WTC11 (cell line): ENCODE measurements around the gene PLEKHH3. TPM values are rescaled to one million over a fixed set of nuclear protein-coding genes. Genes with fewer than 3 reads are reported as not detected.

ENCODE experiments used
- GABPB1 ChIP-seq: sonication (generic); formaldehyde crosslinking; IDR thresholded peaks from 2 replicates; pipeline ENCODE4 v1.8.1; 2023; ENCODE audit warnings: mild to moderate bottlenecking, missing genetic modification reagents
- NFATC4 ChIP-seq: fragments of 250-450 bp; sonication (Bioruptor Pico); IDR thresholded peaks from 2 replicates; pipeline ENCODE4 v1.9.0; 2021; ENCODE audit warnings: mild to moderate bottlenecking
- NFE2L1 ChIP-seq: sonication (generic); formaldehyde crosslinking; IDR thresholded peaks from 2 replicates; pipeline ENCODE4 v1.8.1; 2023; ENCODE audit warnings: missing genetic modification reagents
- NFYB ChIP-seq: sonication (generic); formaldehyde crosslinking; conservative IDR thresholded peaks from 2 replicates; pipeline ENCODE4 v1.8.0; 2022; ENCODE audit warnings: low read depth, missing genetic modification reagents
- NR3C1 ChIP-seq: sonication (generic); formaldehyde crosslinking; conservative IDR thresholded peaks from 2 replicates; pipeline ENCODE4 v1.8.1; 2023; ENCODE audit warnings: low read depth, mild to moderate bottlenecking, missing genetic modification reagents
- OVOL2 ChIP-seq: fragments of 250-450 bp; sonication (Bioruptor Pico); IDR thresholded peaks from 2 replicates; pipeline ENCODE4 v1.9.0; 2021; ENCODE audit warnings: mild to moderate bottlenecking, borderline replicate concordance
- PRDM15 ChIP-seq: sonication (generic); formaldehyde crosslinking; IDR thresholded peaks from 2 replicates; pipeline ENCODE4 v1.8.0; 2022; ENCODE audit warnings: missing genetic modification reagents
- RORB ChIP-seq: fragments of 250-450 bp; sonication (Bioruptor Pico); IDR thresholded peaks from 2 replicates; pipeline ENCODE4 v1.9.0; 2021; ENCODE audit warnings: mild to moderate bottlenecking
- SP1 ChIP-seq: sonication (generic); formaldehyde crosslinking; conservative IDR thresholded peaks from 2 replicates; pipeline ENCODE4 v1.8.1; 2022; ENCODE audit warnings: missing genetic modification reagents
- ZNF532 ChIP-seq: fragments of 250-450 bp; sonication (Bioruptor Pico); IDR thresholded peaks from 2 replicates; pipeline ENCODE4 v1.9.0; 2021; ENCODE audit warnings: mild to moderate bottlenecking, borderline replicate concordance
- ZNF671 ChIP-seq: fragments of 250-450 bp; sonication (Bioruptor Pico); IDR thresholded peaks from 2 replicates; pipeline ENCODE4 v1.8.0; 2021; ENCODE audit warnings: mild to moderate bottlenecking
- total RNA-seq: library from RNA; stranded (reverse); gene quantifications from 3 replicates; pipeline ENCODE4 v1.2.3, GENCODE V29; 2021
- TF ChIP-seq, protein P1 (sequence below): sonication (generic); formaldehyde crosslinking; IDR thresholded peaks from 2 replicates; pipeline ENCODE4 v1.8.0; 2022; ENCODE audit warnings: mild to moderate bottlenecking, missing genetic modification reagents
- TF ChIP-seq, protein P2 (sequence below): sonication (generic); formaldehyde crosslinking; IDR thresholded peaks from 2 replicates; pipeline ENCODE4 v1.8.0; 2022; ENCODE audit warnings: mild to moderate bottlenecking, missing genetic modification reagents
- TF ChIP-seq, protein P3 (sequence below): sonication (generic); formaldehyde crosslinking; IDR thresholded peaks from 2 replicates; pipeline ENCODE4 v1.8.1; 2022; ENCODE audit warnings: mild to moderate bottlenecking, moderate library complexity, missing genetic modification reagents
- TF ChIP-seq, protein P4 (sequence below): sonication (generic); formaldehyde crosslinking; IDR thresholded peaks from 2 replicates; pipeline ENCODE4 v1.8.1; 2022; ENCODE audit warnings: mild to moderate bottlenecking, missing genetic modification reagents, moderate library complexity, borderline replicate concordance
- TF ChIP-seq, protein P5 (sequence below): sonication (generic); formaldehyde crosslinking; IDR thresholded peaks from 2 replicates; pipeline ENCODE4 v1.8.1; 2022; ENCODE audit warnings: low read depth, missing genetic modification reagents, borderline replicate concordance
- TF ChIP-seq, protein P6 (sequence below): sonication (generic); formaldehyde crosslinking; IDR thresholded peaks from 2 replicates; pipeline ENCODE4 v1.8.0; 2023; ENCODE audit warnings: missing genetic modification reagents

Gene PLEKHH3
- total RNA-seq, 1 experiment from 2014 or later, result 40.2 TPM

- peak; percentile 70 for TF ChIP-seq PRDM15 (CRISPR knock-in tag)
- TF ChIP-seq RORB, result no peak
- TF ChIP-seq, protein P1, sequence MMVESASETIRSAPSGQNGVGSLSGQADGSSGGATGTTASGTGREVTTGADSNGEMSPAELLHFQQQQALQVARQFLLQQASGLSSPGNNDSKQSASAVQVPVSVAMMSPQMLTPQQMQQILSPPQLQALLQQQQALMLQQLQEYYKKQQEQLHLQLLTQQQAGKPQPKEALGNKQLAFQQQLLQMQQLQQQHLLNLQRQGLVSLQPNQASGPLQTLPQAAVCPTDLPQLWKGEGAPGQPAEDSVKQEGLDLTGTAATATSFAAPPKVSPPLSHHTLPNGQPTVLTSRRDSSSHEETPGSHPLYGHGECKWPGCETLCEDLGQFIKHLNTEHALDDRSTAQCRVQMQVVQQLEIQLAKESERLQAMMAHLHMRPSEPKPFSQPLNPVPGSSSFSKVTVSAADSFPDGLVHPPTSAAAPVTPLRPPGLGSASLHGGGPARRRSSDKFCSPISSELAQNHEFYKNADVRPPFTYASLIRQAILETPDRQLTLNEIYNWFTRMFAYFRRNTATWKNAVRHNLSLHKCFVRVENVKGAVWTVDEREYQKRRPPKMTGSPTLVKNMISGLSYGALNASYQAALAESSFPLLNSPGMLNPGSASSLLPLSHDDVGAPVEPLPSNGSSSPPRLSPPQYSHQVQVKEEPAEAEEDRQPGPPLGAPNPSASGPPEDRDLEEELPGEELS (CRISPR knock-in tag), result 0 out of 2 replicates have a peak, but pooled peaks have one; percentile 25
- TF ChIP-seq GABPB1 (CRISPR knock-in tag), result peak; percentile 67; the same call in 1 of the 2 replicates
- no peak for TF ChIP-seq NFYB (CRISPR knock-in tag)
- TF ChIP-seq NR3C1 (CRISPR knock-in tag), result no peak
- TF ChIP-seq NFE2L1 (CRISPR knock-in tag), result no peak; the same call in 1 of the 2 replicates
- no peak for TF ChIP-seq ZNF532 (CRISPR knock-in tag)
- TF ChIP-seq, protein P2, sequence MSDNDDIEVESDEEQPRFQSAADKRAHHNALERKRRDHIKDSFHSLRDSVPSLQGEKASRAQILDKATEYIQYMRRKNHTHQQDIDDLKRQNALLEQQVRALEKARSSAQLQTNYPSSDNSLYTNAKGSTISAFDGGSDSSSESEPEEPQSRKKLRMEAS (CRISPR knock-in tag), result peak; percentile 69; the same call in 1 of the 2 replicates
- TF ChIP-seq ZNF671 (CRISPR knock-in tag), result no peak
- TF ChIP-seq, protein P3, sequence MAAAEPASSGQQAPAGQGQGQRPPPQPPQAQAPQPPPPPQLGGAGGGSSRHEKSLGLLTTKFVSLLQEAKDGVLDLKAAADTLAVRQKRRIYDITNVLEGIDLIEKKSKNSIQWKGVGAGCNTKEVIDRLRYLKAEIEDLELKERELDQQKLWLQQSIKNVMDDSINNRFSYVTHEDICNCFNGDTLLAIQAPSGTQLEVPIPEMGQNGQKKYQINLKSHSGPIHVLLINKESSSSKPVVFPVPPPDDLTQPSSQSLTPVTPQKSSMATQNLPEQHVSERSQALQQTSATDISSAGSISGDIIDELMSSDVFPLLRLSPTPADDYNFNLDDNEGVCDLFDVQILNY (CRISPR knock-in tag), result peak; percentile 43; the same call in 1 of the 2 replicates
- TF ChIP-seq, protein P4, sequence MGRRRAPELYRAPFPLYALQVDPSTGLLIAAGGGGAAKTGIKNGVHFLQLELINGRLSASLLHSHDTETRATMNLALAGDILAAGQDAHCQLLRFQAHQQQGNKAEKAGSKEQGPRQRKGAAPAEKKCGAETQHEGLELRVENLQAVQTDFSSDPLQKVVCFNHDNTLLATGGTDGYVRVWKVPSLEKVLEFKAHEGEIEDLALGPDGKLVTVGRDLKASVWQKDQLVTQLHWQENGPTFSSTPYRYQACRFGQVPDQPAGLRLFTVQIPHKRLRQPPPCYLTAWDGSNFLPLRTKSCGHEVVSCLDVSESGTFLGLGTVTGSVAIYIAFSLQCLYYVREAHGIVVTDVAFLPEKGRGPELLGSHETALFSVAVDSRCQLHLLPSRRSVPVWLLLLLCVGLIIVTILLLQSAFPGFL (CRISPR knock-in tag), result no peak
- no peak for TF ChIP-seq OVOL2 (CRISPR knock-in tag)
- TF ChIP-seq NFATC4, result no peak
- TF ChIP-seq, protein P5, sequence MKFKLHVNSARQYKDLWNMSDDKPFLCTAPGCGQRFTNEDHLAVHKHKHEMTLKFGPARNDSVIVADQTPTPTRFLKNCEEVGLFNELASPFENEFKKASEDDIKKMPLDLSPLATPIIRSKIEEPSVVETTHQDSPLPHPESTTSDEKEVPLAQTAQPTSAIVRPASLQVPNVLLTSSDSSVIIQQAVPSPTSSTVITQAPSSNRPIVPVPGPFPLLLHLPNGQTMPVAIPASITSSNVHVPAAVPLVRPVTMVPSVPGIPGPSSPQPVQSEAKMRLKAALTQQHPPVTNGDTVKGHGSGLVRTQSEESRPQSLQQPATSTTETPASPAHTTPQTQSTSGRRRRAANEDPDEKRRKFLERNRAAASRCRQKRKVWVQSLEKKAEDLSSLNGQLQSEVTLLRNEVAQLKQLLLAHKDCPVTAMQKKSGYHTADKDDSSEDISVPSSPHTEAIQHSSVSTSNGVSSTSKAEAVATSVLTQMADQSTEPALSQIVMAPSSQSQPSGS (CRISPR knock-in tag), result 0 out of 2 replicates have a peak, but pooled peaks have one; percentile 6
- peak; percentile 65 for TF ChIP-seq SP1 (CRISPR knock-in tag)
- TF ChIP-seq, protein P6, sequence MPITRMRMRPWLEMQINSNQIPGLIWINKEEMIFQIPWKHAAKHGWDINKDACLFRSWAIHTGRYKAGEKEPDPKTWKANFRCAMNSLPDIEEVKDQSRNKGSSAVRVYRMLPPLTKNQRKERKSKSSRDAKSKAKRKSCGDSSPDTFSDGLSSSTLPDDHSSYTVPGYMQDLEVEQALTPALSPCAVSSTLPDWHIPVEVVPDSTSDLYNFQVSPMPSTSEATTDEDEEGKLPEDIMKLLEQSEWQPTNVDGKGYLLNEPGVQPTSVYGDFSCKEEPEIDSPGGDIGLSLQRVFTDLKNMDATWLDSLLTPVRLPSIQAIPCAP, result 0 out of 2 replicates have a peak, but pooled peaks have one; percentile 43
Observed at GRCh38 chr17:42659079-42659931, 17.5 kb downstream of the PLEKHH3 start, which contains the start of gene TUBG2 (continued).
